Right cardiac atrium (tissue), 5 donors: ENCODE data around the gene RIOK3. TPM values are rescaled to one million over a fixed set of nuclear protein-coding genes. Genes with fewer than 3 reads are reported as not detected.

ENCODE experiments used
- ATAC-seq, 2 donors: fragments of 200-7000 bp; cut with Tn5 transposase; one replicate each; pipeline versions ENCODE4 v1.8.0 to v1.9.1; 2020; ENCODE audit warnings: moderate library complexity in 2 of 2, mild to moderate bottlenecking in 1 of 2
- DNase-seq, 3 donors: peaks; one replicate each; pipeline ENCODE4 v3.0.0-alpha.2; 2020
- H3K27ac ChIP-seq: one replicate; pipeline ENCODE4 v1.5.1; 2013; ENCODE audit warnings: mild to moderate bottlenecking, low read length, control low read depth, moderate library complexity
- H3K27me3 ChIP-seq: one replicate; pipeline ENCODE4 v1.6.1; 2013; ENCODE audit not compliant: control insufficient read depth, insufficient read depth
- H3K4me1 ChIP-seq: one replicate; pipeline ENCODE4 v1.6.1; 2013; ENCODE audit warnings: low read length; ENCODE audit not compliant: control insufficient read depth, insufficient read depth
- H3K4me3 ChIP-seq: one replicate; pipeline ENCODE4 v1.5.1; 2013; ENCODE audit warnings: low read length, control low read depth
- H3K9me3 ChIP-seq: one replicate; pipeline ENCODE4 v1.6.1; 2013; ENCODE audit warnings: low read length; ENCODE audit not compliant: control insufficient read depth
- WGBS: extraction: QIAGEN DNeasy Blood & Tissue Kit; methylation state at CpG from one replicate; pipeline ENCODE4 v1.1.7; 2013; 5-methylcytosine and 5-hydroxymethylcytosine counted together
- intact Hi-C, 4 donors: fragments of 100-400 bp; cut with DNase I; formaldehyde crosslinking; loops; one replicate each; pipeline versions ENCODE4 v1.11.0 to v1.14.0; 2022 to 2023
- long read RNA-seq, 4 donors: library from polyadenylated mRNA; unstranded; transcript quantifications; one replicate each; pipeline ENCODE4 v2.0.0, GENCODE V29; 2020 to 2021
- polyA plus RNA-seq: library from polyadenylated mRNA; stranded (reverse); fragments of 200-250 nt; gene quantifications from one replicate; pipeline ENCODE4 v1.2.3, GENCODE V29; 2013
- total RNA-seq, 4 donors: library from RNA; stranded (reverse); fragmentation: NEBNext Ultra II Directional; extraction: Animal tissue kit (Norgen Biotek cat#: 25700); gene quantifications; one replicate each; pipeline ENCODE4 v1.2.1, GENCODE V29; 2021
- donor health status: healthy with polysubstance abuse.
- donor health status: DM: no; HTN: yes; CAD: no.
- donor health status: DM: no; HTN: no; CAD: no.
- donor health status: DM: no; HTN: yes; CAD: no; lungs with severe emphysema.
- donor health status: DM: yes; HTN: yes; CAD: no.

The RIOK3 gene, protein sequence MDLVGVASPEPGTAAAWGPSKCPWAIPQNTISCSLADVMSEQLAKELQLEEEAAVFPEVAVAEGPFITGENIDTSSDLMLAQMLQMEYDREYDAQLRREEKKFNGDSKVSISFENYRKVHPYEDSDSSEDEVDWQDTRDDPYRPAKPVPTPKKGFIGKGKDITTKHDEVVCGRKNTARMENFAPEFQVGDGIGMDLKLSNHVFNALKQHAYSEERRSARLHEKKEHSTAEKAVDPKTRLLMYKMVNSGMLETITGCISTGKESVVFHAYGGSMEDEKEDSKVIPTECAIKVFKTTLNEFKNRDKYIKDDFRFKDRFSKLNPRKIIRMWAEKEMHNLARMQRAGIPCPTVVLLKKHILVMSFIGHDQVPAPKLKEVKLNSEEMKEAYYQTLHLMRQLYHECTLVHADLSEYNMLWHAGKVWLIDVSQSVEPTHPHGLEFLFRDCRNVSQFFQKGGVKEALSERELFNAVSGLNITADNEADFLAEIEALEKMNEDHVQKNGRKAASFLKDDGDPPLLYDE
- total RNA-seq (10 to 100 TPM; 49.0 to 52.3 (median 50.8) TPM), polyA plus RNA-seq (31.3 TPM)
- long read RNA-seq, donor 1, full-length matches to known transcripts = 114 of 137 reads
- long read RNA-seq, donor 1, partial matches to known transcripts = 9 of 137 reads
- long read RNA-seq, donor 1, other reads (novel, unspliced or antisense) = 14 of 137 reads
- long read RNA-seq, donor 2, full-length matches to known transcripts = 40 of 44 reads
- long read RNA-seq, donor 2, partial matches to known transcripts = 2 of 44 reads
- long read RNA-seq, donor 2, other reads (novel, unspliced or antisense) = 2 of 44 reads
- long read RNA-seq, donor 3, full-length matches to known transcripts = 167 of 203 reads
- long read RNA-seq, donor 3, partial matches to known transcripts = 19 of 203 reads
- long read RNA-seq, donor 3, other reads (novel, unspliced or antisense) = 17 of 203 reads
- long read RNA-seq, donor 4, full-length matches to known transcripts = 34 of 42 reads
- long read RNA-seq, donor 4, partial matches to known transcripts = 4 of 42 reads
- long read RNA-seq, donor 4, other reads (novel, unspliced or antisense) = 4 of 42 reads

DNA sequence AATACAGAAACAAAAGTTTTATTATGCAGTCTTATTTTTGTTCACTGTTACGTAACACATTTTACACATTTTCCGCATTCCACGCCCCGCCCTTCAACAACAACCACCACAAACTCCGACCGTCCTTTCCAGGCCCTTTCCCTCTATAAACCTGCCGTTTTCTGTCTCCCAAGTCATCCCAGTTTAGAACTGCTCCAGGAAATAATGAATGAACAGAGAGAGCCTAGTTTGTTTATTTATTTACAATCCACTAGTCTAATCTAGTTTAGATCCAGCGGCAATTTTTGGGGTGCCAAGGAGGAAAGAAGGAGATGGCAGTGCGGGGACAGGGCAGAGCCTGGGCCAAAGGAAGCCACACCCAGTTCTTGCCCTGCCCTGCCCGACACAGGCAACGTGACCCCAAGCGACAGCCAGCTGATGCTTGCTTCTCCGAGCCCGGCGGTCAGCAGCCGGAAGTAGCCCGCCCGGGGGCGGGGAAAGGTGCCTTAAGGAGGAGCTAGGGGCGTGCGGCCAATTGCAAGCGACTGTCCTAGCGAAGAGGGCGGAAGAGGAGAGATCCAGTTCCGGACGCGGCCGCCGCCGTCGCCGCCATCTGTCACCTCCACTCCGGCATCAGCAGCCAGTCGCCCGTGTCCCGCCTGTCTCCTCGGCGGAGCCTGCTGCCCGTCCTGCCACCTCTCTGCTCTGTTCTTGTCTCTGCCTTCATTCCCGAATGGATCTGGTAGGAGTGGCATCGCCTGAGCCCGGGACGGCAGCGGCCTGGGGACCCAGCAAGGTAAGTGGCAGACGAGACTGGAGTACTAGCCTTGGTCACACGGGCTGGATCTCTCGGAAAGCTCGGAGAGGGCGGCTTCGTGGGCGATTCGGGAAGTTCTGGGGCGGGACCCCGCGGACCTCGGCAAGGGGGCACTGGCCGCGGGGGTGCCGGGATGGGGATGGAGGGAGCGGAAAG is at the start of gene RIOK3:
RIOK3 (plus strand) TSS at position 560 of the 952 bp plus-strand sequence; CDS start at position 713, 153 bp downstream.
- intact Hi-C loops = no loop called here

DNA sequence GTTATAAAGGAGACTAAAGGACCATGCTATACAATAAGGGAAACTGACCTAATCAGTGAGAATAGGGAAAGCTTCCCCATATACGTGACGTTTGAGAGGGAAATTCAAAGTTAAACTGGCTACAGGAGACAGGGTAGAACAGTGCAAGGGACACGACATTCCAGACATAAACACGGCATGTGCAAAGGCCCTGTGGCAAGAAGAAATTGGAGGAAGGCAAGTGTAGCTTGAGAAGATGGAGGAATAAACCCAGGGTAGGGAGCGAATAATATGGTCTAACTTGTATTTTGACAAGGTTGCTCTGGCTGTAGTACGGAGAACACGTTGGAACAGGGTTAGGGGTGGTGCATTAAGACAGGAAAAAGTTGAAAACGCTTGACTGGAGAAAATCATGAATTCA is 49.8 kb upstream of the RIOK3 start:
- DNase-seq = no peak

More for the DNA sequence above, at the start of gene RIOK3:
- DNase-seq = peak; percentile 99
- WGBS = under 1% methylated on average over 60 of the region's 60 CpGs
- H3K27ac ChIP-seq = peak within 1 kb of the TSS; percentile 95
- no peaks in the 10 kb centered on the region for H3K27me3 ChIP-seq
- H3K4me3 ChIP-seq = peak within 1 kb of the TSS; percentile 59
- no peaks in the 10 kb centered on the region for H3K9me3 ChIP-seq
- no peaks in the 10 kb centered on the region for H3K4me1 ChIP-seq
- peak; percentile 98 to 99 for ATAC-seq

DNA sequence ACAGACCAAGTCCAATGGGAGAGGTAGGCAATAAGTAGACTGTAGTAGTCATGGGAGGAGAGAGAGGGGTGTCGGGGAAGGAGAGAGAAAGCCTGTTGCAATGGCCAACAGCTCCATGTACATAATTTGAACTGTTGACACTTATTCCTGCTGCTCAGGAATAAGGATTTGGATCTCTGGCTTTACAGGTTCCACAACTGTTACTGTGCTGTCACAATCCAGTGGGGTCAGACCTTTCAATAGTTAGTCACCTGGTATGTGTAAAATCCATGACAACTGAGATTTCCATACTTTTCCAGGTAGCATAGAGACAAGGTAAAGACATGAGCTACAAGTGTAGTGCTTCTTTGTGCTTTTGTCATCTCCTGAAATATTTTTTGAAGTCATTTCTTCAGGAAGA is 47.5 kb upstream of the RIOK3 start:
- Histone ChIP-seq H3K4me3 (no peak overlapping the region), H3K9me3 (no peaks in the 10 kb centered on the region), H3K27me3 (no peaks in the 10 kb centered on the region), H3K27ac (no peak overlapping the region), H3K4me1 (peaks cover 3% of the 10 kb centered on the region)
- WGBS = 92% methylated on average over 1 of the region's 1 CpG
- ATAC-seq = no peak
- no peak for DNase-seq
- intact Hi-C loops = loop anchor here in 1 of 4 donors (10.0 kb wide), 1 partner anchor 371 kb away; no protein-coding TSS in a partner anchor

More for the DNA sequence above, 49.8 kb upstream of the RIOK3 start:
- no peaks in the 10 kb centered on the region for H3K27me3 ChIP-seq
- 97% methylated on average over 8 of the region's 8 CpGs for WGBS
- intact Hi-C loops = loop anchor here in 1 of 4 donors (10.0 kb wide), 1 partner anchor 369 kb away; no protein-coding TSS in a partner anchor
- H3K4me1 ChIP-seq = peaks cover 3% of the 10 kb centered on the region
- no peak for ATAC-seq
- no peak overlapping the region for H3K27ac ChIP-seq
- no peak overlapping the region for H3K4me3 ChIP-seq
- H3K9me3 ChIP-seq = no peaks in the 10 kb centered on the region

DNA sequence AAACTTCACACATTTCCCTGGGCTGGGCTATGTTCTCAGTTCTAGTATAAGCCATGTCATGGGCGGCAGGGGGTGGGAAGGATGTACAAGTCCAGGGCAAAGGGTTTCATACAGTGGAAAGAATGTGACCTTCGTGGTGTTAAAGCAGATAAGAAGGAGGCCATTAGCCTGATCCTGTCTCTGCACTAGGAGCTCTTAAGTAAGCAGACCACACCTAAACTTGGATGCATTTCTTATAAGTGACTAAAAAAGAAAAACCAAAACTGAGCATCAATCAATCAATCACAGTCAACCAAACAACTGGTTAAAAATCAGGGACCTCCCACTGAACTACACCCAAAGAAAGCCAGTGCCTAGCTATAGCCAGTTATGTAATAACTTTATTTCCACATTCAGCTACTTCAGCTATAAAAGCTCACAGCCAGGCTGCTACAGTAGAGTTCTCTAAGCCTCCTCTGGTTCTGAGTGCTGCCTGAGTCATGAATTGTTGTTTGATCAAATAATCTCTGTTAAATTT is 46.8 kb upstream of the RIOK3 start:
- peak; percentile 79 to 97 for ATAC-seq
- peaks cover 2% of the 10 kb centered on the region for H3K4me1 ChIP-seq
- intact Hi-C loops = loop anchor here in 1 of 4 donors (10.0 kb wide), 1 partner anchor 372 kb away; no protein-coding TSS in a partner anchor

DNA sequence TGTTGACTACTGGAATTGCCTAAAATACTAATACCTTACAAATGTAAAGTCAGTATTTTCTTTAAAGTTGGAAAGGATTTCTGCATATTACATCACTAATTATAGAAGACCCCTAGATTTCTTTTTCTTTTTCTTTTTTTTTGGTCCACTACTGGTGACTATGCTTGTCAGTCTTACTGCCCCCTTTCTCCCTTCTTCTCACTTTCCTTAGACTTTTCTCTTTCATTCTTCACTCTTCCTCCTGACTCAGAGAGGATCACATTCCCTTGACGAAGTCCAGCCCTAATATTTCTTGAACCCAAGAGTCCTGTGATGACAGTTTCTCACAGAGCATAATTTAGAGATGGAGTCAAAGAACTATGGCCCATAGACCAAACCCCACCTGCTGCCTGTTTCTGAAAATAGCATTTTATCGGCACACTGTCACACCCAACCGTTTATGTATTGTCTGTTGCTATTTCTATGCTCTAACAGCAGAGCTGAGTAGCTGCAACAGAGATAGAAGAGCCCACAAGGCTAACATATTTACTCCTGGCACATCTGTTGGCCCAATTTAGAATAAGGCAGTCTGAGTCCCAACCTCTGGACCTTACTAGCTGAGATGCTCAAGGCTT is 40.6 kb upstream of the RIOK3 start:
- intact Hi-C loops = loop anchor here in 2 of 4 donors (2.0 to 5.0 kb wide), 2 partner anchors 280 to 382 kb away; no protein-coding TSS in a partner anchor
- Histone ChIP-seq H3K4me1 (peaks cover 1% of the 10 kb centered on the region), H3K27ac (no peak overlapping the region), H3K4me3 (no peak overlapping the region), H3K27me3 (no peaks in the 10 kb centered on the region), H3K9me3 (no peaks in the 10 kb centered on the region)
- ATAC-seq = no peak
- DNase-seq = no peak
- 51% methylated on average over 3 of the region's 3 CpGs for WGBS

More for the DNA sequence above, 46.8 kb upstream of the RIOK3 start:
- DNase-seq = peak in 2 of 3 donors; percentile 49 to 63
- Histone ChIP-seq H3K27ac (no peak overlapping the region), H3K9me3 (no peaks in the 10 kb centered on the region), H3K4me3 (no peak overlapping the region), H3K27me3 (no peaks in the 10 kb centered on the region)
- WGBS = 43% methylated on average over 2 of the region's 2 CpGs

DNA sequence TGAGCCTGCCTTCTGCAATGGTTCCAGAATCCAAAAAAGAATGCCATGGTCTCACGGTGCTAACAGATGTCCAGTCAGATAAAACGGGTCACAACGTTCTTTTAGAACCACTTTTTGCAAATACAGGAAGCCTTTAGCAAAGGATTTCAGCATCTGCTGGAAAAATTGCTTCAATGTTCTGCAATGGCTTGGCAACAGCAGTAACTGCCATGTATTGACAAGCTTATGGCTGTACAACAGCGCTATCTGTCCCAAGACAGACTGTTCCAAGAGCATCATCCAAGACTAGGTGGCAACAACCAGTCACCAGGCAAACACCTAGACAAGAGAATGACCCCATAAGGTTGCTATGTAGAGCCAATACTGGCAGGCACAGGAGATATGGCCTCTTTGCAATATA is 37.6 kb upstream of the RIOK3 start:
- 62% methylated on average over 4 of the region's 4 CpGs for WGBS
- Histone ChIP-seq H3K4me3 (no peak overlapping the region), H3K9me3 (no peaks in the 10 kb centered on the region), H3K27me3 (no peaks in the 10 kb centered on the region), H3K27ac (no peak overlapping the region), H3K4me1 (peaks cover 1% of the 10 kb centered on the region)
- no peak for DNase-seq
- intact Hi-C loops = no loop called here
- no peak for ATAC-seq

DNA sequence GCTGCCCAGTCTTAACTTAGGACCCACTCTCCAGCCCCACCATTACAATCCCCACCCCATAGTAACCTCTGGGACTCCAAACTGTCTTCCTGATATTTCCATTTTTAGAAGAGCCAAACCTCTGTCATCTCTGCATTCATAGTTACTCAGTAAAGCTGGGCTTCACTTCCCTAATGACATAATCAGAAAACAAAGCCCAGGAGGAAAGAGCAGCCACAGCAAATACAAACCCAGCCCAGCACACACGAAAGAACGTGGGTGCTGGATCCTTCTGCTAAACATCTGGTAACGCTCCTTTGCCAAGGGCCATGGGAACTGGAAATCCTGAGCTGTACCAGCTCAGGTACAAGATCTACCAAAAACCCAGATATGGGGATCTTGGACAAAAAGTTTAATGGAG is 36.8 kb upstream of the RIOK3 start:
- intact Hi-C loops = no loop called here
- Histone ChIP-seq H3K27ac (no peak overlapping the region), H3K9me3 (no peaks in the 10 kb centered on the region), H3K4me1 (peaks cover 1% of the 10 kb centered on the region), H3K4me3 (no peak overlapping the region), H3K27me3 (no peaks in the 10 kb centered on the region)
- WGBS = 37% methylated on average over 3 of the region's 3 CpGs
- no peak for DNase-seq
- ATAC-seq = no peak

DNA sequence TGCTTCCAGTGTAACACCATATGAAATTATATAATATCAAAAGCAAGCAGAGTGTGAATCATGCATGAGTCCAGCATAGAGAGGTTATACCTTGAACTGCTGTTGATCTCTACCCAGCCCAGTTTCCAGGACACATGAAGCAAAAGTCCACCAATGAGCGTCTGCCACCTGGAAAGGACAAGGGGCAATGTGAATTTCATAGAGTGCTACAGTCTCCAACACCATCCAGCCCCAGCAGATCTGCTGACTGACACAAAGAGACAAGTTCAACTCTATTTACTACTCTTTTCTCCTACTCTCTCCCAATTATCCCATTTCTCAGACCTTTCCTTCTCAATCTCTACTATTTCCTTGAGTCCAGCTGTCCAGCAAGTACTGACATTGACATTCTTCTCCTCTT is 31.8 kb upstream of the RIOK3 start:
- 95% methylated on average over 1 of the region's 1 CpG for WGBS
- Histone ChIP-seq H3K27me3 (no peaks in the 10 kb centered on the region), H3K4me1 (peaks cover 1% of the 10 kb centered on the region), H3K4me3 (no peak overlapping the region), H3K27ac (no peak overlapping the region), H3K9me3 (no peaks in the 10 kb centered on the region)
- no peak for ATAC-seq
- DNase-seq = no peak
- intact Hi-C loops = no loop called here

DNA sequence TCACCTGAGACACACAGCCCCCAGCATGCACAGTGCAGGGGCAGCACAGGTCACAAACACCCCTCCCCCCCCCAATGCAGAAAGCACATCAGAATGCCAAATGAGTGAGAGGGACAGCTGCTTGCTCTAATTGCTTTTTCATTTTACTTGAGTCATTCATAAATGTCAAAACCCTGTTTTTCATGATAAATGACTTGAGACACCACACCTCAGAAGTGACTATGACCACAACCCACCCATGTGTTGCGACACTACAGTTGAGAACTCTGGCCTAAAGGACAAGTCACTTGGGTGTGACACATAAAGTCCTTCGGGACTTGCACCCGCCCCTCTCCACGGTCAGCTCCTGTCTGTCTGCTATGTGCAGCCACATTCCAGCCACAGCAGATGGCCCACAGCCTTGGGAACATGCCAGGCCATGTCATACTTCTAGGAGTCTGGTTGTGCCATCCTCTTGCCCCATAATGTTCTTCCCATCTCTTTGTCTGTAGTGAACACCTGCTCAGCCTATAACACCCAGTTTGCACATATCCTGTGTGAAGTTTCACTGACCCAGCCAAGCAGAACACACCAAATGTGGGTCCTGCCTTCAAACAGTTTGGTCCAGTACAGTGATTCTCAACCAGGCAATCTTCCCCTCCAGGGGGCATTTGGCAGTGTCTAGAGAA is 30.2 kb upstream of the RIOK3 start:
- WGBS = 48% methylated on average over 4 of the region's 4 CpGs
- DNase-seq (peak; percentile 47 to 70 (median 65)), ATAC-seq (peak; percentile 63 to 83)
- H3K9me3 ChIP-seq = no peaks in the 10 kb centered on the region
- intact Hi-C loops = no loop called here
- no peak overlapping the region for H3K4me3 ChIP-seq
- no peaks in the 10 kb centered on the region for H3K4me1 ChIP-seq
- no peak overlapping the region for H3K27ac ChIP-seq
- no peaks in the 10 kb centered on the region for H3K27me3 ChIP-seq
